ENCODE measurements around the gene SMARCB1. TPM values are rescaled to one million over a fixed set of nuclear protein-coding genes. Genes with fewer than 3 reads are reported as not detected.

SMARCB1 gene
- total RNA-seq, 1 experiment from 2014 or later: 88.2 TPM

- no peak for TF ChIP-seq CTCF (IDR thresholded peaks at IDR 0.05; ENCODE audit: unreplicated experiment)
- H3K4me3 Mint-ChIP-seq (ENCODE audit: low read depth, unreplicated experiment): peak overlapping the region; percentile 90
- no peaks in the 10 kb centered on the region for H3K27me3 Mint-ChIP-seq (ENCODE audit: unreplicated experiment)
- CTCF ChIA-PET: interaction anchor here (1.0 kb wide), 1 partner anchor 12 kb away, joined by 8 read pairs; no protein-coding TSS in a partner anchor
- H3K27ac Mint-ChIP-seq (ENCODE audit: unreplicated experiment): peak overlapping the region; percentile 78
- peaks cover 26% of the 10 kb centered on the region for H3K36me3 Mint-ChIP-seq (ENCODE audit: insufficient read depth, unreplicated experiment)
- no peaks in the 10 kb centered on the region for H3K9me3 Mint-ChIP-seq (ENCODE audit: low read depth, unreplicated experiment)
- DNase-seq: no peak
- H3K4me1 Mint-ChIP-seq (ENCODE audit: low read depth, unreplicated experiment): peaks cover 30% of the 10 kb centered on the region
- intact Hi-C loops (cut with micrococcal nuclease; ENCODE audit: unreplicated experiment): no loop called here
- BruUV-seq (replicated peaks): TSS peak; percentile 76
Measured at GRCh38 chr22:23750367-23750713, 36.4 kb upstream of the SMARCB1 start.

- TF ChIP-seq CTCF (IDR thresholded peaks at IDR 0.05; ENCODE audit: unreplicated experiment): no peak
- H3K27me3 Mint-ChIP-seq (ENCODE audit: unreplicated experiment): no peaks in the 10 kb centered on the region
- H3K27ac Mint-ChIP-seq (ENCODE audit: unreplicated experiment): peak within 1 kb of the TSS; percentile 78
- intact Hi-C loops (cut with micrococcal nuclease; ENCODE audit: unreplicated experiment): no loop called here
- peaks cover 26% of the 10 kb centered on the region for H3K36me3 Mint-ChIP-seq (ENCODE audit: insufficient read depth, unreplicated experiment)
- H3K4me3 Mint-ChIP-seq (ENCODE audit: low read depth, unreplicated experiment): peak within 1 kb of the TSS; percentile 90
- no peaks in the 10 kb centered on the region for H3K9me3 Mint-ChIP-seq (ENCODE audit: low read depth, unreplicated experiment)
- peaks cover 27% of the 10 kb centered on the region for H3K4me1 Mint-ChIP-seq (ENCODE audit: low read depth, unreplicated experiment)
- CTCF ChIA-PET: interaction anchor here (1.0 kb wide), 1 partner anchor 11 kb away, joined by 8 read pairs; no protein-coding TSS in a partner anchor
- no TSS peak for BruUV-seq (replicated peaks)
- DNase-seq: peak; percentile 93
Measured at GRCh38 chr22:23750714-23751440, 35.9 kb upstream of the SMARCB1 start, which contains the start of gene ZNF70. TSS of gene ZNF70 (minus strand) at chr22:23751112. CDS start at chr22:23745140, 5,972 bp downstream.

GRCh38 chr22:23751441-23751996 is 35.2 kb upstream of the SMARCB1 start:
- no TSS peak for BruUV-seq (replicated peaks)
- Mint-ChIP-seq H3K36me3 (ENCODE audit: insufficient read depth, unreplicated experiment) (peaks cover 26% of the 10 kb centered on the region), H3K27ac (ENCODE audit: unreplicated experiment) (peak overlapping the region; percentile 78), H3K9me3 (ENCODE audit: low read depth, unreplicated experiment) (no peaks in the 10 kb centered on the region), H3K27me3 (ENCODE audit: unreplicated experiment) (no peaks in the 10 kb centered on the region), H3K4me3 (ENCODE audit: low read depth, unreplicated experiment) (peak overlapping the region; percentile 90), H3K4me1 (ENCODE audit: low read depth, unreplicated experiment) (peaks cover 20% of the 10 kb centered on the region)
- no peak for TF ChIP-seq CTCF (IDR thresholded peaks at IDR 0.05; ENCODE audit: unreplicated experiment)
- intact Hi-C loops (cut with micrococcal nuclease; ENCODE audit: unreplicated experiment): no loop called here
- peak; percentile 60 for DNase-seq
- CTCF ChIA-PET: interaction anchor here (1.0 kb wide), 1 partner anchor 10 kb away, joined by 8 read pairs; no protein-coding TSS in a partner anchor

GRCh38 chr22:23752090-23752691 is 34.6 kb upstream of the SMARCB1 start:
- H3K27ac Mint-ChIP-seq (ENCODE audit: unreplicated experiment): peak overlapping the region; percentile 78
- CTCF ChIA-PET: no interaction called here
- no peak for TF ChIP-seq CTCF (IDR thresholded peaks at IDR 0.05; ENCODE audit: unreplicated experiment)
- peaks cover 15% of the 10 kb centered on the region for H3K4me1 Mint-ChIP-seq (ENCODE audit: low read depth, unreplicated experiment)
- H3K9me3 Mint-ChIP-seq (ENCODE audit: low read depth, unreplicated experiment): no peaks in the 10 kb centered on the region
- intact Hi-C loops (cut with micrococcal nuclease; ENCODE audit: unreplicated experiment): no loop called here
- BruUV-seq (replicated peaks): no TSS peak
- DNase-seq: no peak
- H3K4me3 Mint-ChIP-seq (ENCODE audit: low read depth, unreplicated experiment): peak overlapping the region; percentile 90
- H3K27me3 Mint-ChIP-seq (ENCODE audit: unreplicated experiment): no peaks in the 10 kb centered on the region
- H3K36me3 Mint-ChIP-seq (ENCODE audit: insufficient read depth, unreplicated experiment): peaks cover 26% of the 10 kb centered on the region
